OCI-LY1 (cell line): ENCODE measurements around the gene PAX8.

Experiments used
- CTCF ChIP-seq: fragments of 200-600 bp; sonication (generic), shearing (Covaris generic); IDR thresholded peaks from 2 replicates; pipeline ENCODE4 v1.5.1; 2017; ENCODE audit warnings: mild to moderate bottlenecking, antibody characterized with exemption, low read length, moderate library complexity, mixed read lengths
- EZH2 ChIP-seq: fragments of 200-600 bp; sonication (generic), shearing (Covaris generic); IDR thresholded peaks from 2 replicates; pipeline ENCODE4 v1.8.0; 2017; ENCODE audit warnings: borderline replicate concordance, mixed run types, mild to moderate bottlenecking, antibody characterized with exemption, low read length, moderate library complexity, mixed read lengths

- TF ChIP-seq CTCF (no peak), EZH2 (no peak)
These were observed 59.2 kb downstream of the PAX8 start for GRCh38 chr2:113219525-113219888.
